ENCODE data around the gene MARCKSL1.
"Not testable (repeated sequence)": the region's sequence is repeated elsewhere in the genome, so short reads cannot be mapped to it uniquely, and the experiment has no call there.

Gene MARCKSL1

GRCh38 chr1:32285658-32286057 is 50.4 kb downstream of the MARCKSL1 start:
- DNase-seq (ENCODE audit: low read depth), result no peak

DNA sequence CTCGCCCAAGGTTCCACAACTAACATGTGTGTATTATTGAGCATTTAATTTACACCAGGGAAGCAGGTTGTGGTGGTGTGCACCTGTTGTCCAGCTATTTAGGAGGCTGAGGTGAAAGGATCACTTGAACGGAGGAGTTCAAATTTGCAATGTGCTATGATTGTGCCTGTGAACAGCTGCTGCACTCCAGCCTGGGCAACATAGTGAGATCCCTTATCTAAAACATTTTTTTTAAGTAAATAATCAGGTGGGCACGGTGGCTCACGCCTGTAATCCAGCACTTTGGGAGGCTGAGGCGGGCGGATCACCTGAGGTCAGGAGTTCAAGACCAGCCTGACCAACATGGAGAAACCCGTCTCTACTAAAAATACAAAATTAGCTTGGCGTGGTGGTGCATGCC is 51.3 kb downstream of the MARCKSL1 start:
- not testable (repeated sequence) for DNase-seq (ENCODE audit: low read depth)
